Loucy (cell line): Measurements from ENCODE around the gene LRP10.

Source experiments
- CTCF ChIP-seq: fragments of 200-600 bp; sonication (generic); conservative IDR thresholded peaks from 2 replicates; pipeline ENCODE4 v1.5.1; 2014; ENCODE audit warnings: mild to moderate bottlenecking, antibody characterized with exemption, low read length
- EZH2phosphoT487 ChIP-seq: fragments of 200-600 bp; IDR thresholded peaks from 2 replicates; pipeline ENCODE4 v1.6.1; 2018; ENCODE audit warnings: antibody characterized with exemption, mild to moderate bottlenecking, moderate library complexity, borderline replicate concordance

GRCh38 chr14:22878271-22879246 is 7.0 kb downstream of the LRP10 start:
- TF ChIP-seq EZH2phosphoT487 (no peak), CTCF (no peak)
